ENCODE results near the gene RBM17. TPM values are rescaled to one million over a fixed set of nuclear protein-coding genes. Genes with fewer than 3 reads are reported as not detected.

The RBM17 gene
- total and polyA plus RNA-seq, 10 of the 15 experiments (the other 5 are each of a cell fraction or from before 2014, with no cell fraction given): 28.4 to 181 (median 83.9) TPM

- TF ChIP-seq ELK1 (IDR thresholded peaks at IDR 0.05; ENCODE audit: low read depth, low read length): no peak
Observed at GRCh38 chr10:6083523-6084475, 5.0 kb upstream of the RBM17 start (continued).

GRCh38 chr10:6086375-6087233, 2.2 kb upstream of the RBM17 start:
- peak; percentile 80 for FAIRE-seq
- Histone ChIP-seq H3K9ac (ENCODE audit: control insufficient read depth, insufficient read depth, low read length) (no peak overlapping the region), H3K4me2 (ENCODE audit: control insufficient read depth, insufficient read depth) (peak overlapping the region; percentile 52; the same call in 1 of the 2 replicates), H2AFZ (ENCODE audit: control insufficient read depth, low read depth, low read length) (peak overlapping the region; percentile 24; the same call in 1 of the 2 replicates), H3K27me3 (replicated peaks in 1 of 2; ENCODE audit: control insufficient read depth in 2 of 2, insufficient read depth in 2 of 2, low read length in 1 of 2) (peaks cover 0 to 6% of the 10 kb centered on the region in 2 experiments; a peak in 2 of 4 replicates), H3K4me1 (ENCODE audit: control insufficient read depth, insufficient read depth, low read length) (peaks cover 3% of the 10 kb centered on the region; the same call in 1 of the 2 replicates), H4K20me1 (ENCODE audit: control insufficient read depth, insufficient read depth) (no peaks in the 10 kb centered on the region; the same call in none of the 2 replicates), H3K9me3 (replicated peaks; ENCODE audit: control insufficient read depth, insufficient read depth, low read length) (no peaks in the 10 kb centered on the region; the same call in 2 of the 3 replicates), H3K79me2 (ENCODE audit: control insufficient read depth, insufficient read depth, low read length) (peaks cover 27% of the 10 kb centered on the region), H3K36me3 (ENCODE audit: control insufficient read depth in 2 of 2, insufficient read depth in 2 of 2, low read length in 1 of 2) (no peaks in the 10 kb centered on the region), H3K4me3 (no peak overlapping the region), H3K27ac (ENCODE audit: control insufficient read depth, insufficient read depth) (no peak overlapping the region)
- in situ Hi-C loops (cut with MboI) (no loop called here), intact Hi-C loops (cut with micrococcal nuclease; ENCODE audit: unreplicated experiment) (loop anchor here (1.0 to 5.0 kb wide), 2 partner anchors 109 to 316 kb away; partner anchors contain the start of gene IL15RA)
- DNase-seq (ENCODE audit: low read depth, low spot score): peak; percentile 51
- ChIA-PET SMC1A (ENCODE audit: uncharacterized antibody, unreplicated experiment) (interaction anchor here (0.7 to 3.1 kb wide), 30 partner anchors 9 to 457 kb away, joined by 3 to 81 read pairs (median 5); partner anchors contain the start of gene IL15RA), POLR2A (interaction anchor here (0.6 to 1.7 kb wide), 9 partner anchors 20 to 320 kb away, joined by 3 to 8 read pairs (median 4); no protein-coding TSS in a partner anchor), CTCF (interaction anchor here (0.7 to 6.1 kb wide), 56 partner anchors 8 to 643 kb away, joined by 3 to 142 read pairs (median 5); partner anchors contain the start of genes ANKRD16, FBH1, IL2RA and PFKFB3), RAD21 (ENCODE audit: unreplicated experiment) (interaction anchor here (0.6 to 3.0 kb wide), 28 partner anchors 14 to 375 kb away, joined by 3 to 45 read pairs (median 5); partner anchors contain the start of genes ANKRD16, FBH1, IL15RA and IL2RA)
- BruUV-seq (replicated peaks): no TSS peak
- WGBS (ENCODE audit: insufficient coverage, insufficient replicate concordance, low lambda C conversion rate, missing lambda C conversion rate): 4% methylated on average over 19 of the region's 19 CpGs
- ATAC-seq: peak; percentile 84
- TF ChIP-seq SMARCA5 (IDR thresholded peaks at IDR 0.05): peak; percentile 93
- peak; percentile 80 to 91 for TF ChIP-seq BHLHE40 (IDR thresholded peaks at IDR 0.05; ENCODE audit: borderline replicate concordance in 1 of 2, low read depth in 2 of 2, low read length in 1 of 2)
- peak; percentile 51 for TF ChIP-seq CREM (IDR thresholded peaks at IDR 0.05; ENCODE audit: low read depth)
- TF ChIP-seq CREB1 (IDR thresholded peaks at IDR 0.05; ENCODE audit: low read depth): 0 out of 2 replicates have a peak, but pooled peaks have one; percentile 24
- TF ChIP-seq IKZF2 (IDR thresholded peaks at IDR 0.05): peak; percentile 58 to 63
- TF ChIP-seq MTA2 (IDR thresholded peaks at IDR 0.05; ENCODE audit: low read depth): peak; percentile 31; the same call in 1 of the 2 replicates
- peak; percentile 51 for TF ChIP-seq IKZF1 (conservative IDR thresholded peaks at IDR 0.05)
- TF ChIP-seq PKNOX1 (IDR thresholded peaks at IDR 0.05): peak; percentile 73
- TF ChIP-seq RAD21 (IDR thresholded peaks at IDR 0.05; ENCODE audit: insufficient read depth, low read depth, low read length): peak; percentile 62
